WI38 (cell line): ENCODE results near the gene HPSE.

Experiments used
- H3K4me3 ChIP-seq: 2 replicates; pipeline ENCODE4 v1.5.1; 2011; ENCODE audit warnings: low read depth, mild to moderate bottlenecking, control low read depth, low read length
- CTCF ChIP-seq: IDR thresholded peaks from 2 replicates; pipeline ENCODE4 v1.5.1; 2012; ENCODE audit warnings: low read depth, mild to moderate bottlenecking, control low read depth, low read length

Gene HPSE

GRCh38 chr4:83334425-83335241, at the start of gene HPSE:
Gene HPSE (minus strand): TSS chr4:83334848. CDS start chr4:83334782, 66 bp downstream.
- no peak for TF ChIP-seq CTCF
- peak within 1 kb of the TSS; percentile 53 for H3K4me3 ChIP-seq

DNA sequence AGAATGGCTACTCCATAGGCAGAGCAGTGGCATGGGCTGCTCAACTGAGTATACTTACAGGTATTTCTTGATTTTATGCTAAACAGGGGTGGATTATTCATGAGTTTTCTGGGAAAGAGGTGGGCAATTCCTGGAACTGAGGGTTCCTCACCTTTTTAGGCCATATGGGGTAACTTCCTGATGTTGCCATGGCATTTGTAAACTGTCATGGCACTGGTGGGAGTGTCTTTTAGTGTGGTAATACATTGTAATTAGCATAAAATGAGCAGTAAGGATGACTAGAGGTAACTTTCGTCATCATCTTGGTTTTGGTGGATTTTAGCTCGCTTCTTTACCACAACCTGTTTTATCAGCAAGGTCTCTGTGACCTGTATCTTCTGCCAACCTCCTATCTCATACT, 48.2 kb upstream of the HPSE start:
- H3K4me3 ChIP-seq: no peak overlapping the region
- TF ChIP-seq CTCF: no peak

DNA sequence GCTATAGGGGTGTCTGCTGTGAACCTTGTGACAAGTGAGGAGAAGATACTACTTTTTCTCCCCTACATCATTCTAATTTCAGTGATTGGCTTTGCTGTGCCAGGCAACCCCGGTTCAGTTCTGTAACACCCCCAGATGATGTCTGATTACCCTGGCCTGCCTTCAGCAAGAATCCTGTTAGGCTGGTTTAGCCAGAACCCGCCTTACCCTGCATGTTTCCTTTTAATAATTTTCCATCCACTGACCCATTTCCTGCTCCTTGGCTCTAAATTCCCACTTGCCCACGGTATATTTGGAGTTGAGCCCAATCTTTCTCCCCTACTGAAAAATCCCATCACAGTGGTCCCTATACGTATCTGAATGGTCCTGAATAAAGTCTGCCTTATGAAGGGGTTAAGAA, 46.5 kb upstream of the HPSE start:
- TF ChIP-seq CTCF: no peak
- no peak overlapping the region for H3K4me3 ChIP-seq

GRCh38 chr4:83378419-83378818, 43.8 kb upstream of the HPSE start:
- TF ChIP-seq CTCF: no peak
- no peak overlapping the region for H3K4me3 ChIP-seq

- no peak overlapping the region for H3K4me3 ChIP-seq
Measured at GRCh38 chr4:83372931-83373330, 38.3 kb upstream of the HPSE start.

GRCh38 chr4:83371936-83372335, 37.3 kb upstream of the HPSE start:
- no peak overlapping the region for H3K4me3 ChIP-seq
- no peak for TF ChIP-seq CTCF

More at GRCh38 chr4:83372931-83373330, 38.3 kb upstream of the HPSE start:
- TF ChIP-seq CTCF: no peak

- no peak overlapping the region for H3K4me3 ChIP-seq
- TF ChIP-seq CTCF: no peak
Measured at GRCh38 chr4:83371235-83371634, 36.6 kb upstream of the HPSE start.
